ENCODE measurements around the gene SLC44A3. TPM values are rescaled to one million over a fixed set of nuclear protein-coding genes. Genes with fewer than 3 reads are reported as not detected.

SLC44A3 gene
- total RNA-seq, 1 donor from 2014 or later = 0.77 TPM

GRCh38 chr1:94795434-94795833 lies 24.7 kb upstream of the SLC44A3 start:
- H3K27ac Mint-ChIP-seq (ENCODE audit: unreplicated experiment) = no peak overlapping the region
- peaks cover 42% of the 10 kb centered on the region for H3K4me1 Mint-ChIP-seq
- peaks cover 2% of the 10 kb centered on the region for H3K9me3 Mint-ChIP-seq
- DNase-seq (ENCODE audit: low read depth, low spot score) = no peak
- no peaks in the 10 kb centered on the region for H3K27me3 Mint-ChIP-seq (ENCODE audit: low read depth)
- no peak for TF ChIP-seq CTCF (conservative IDR thresholded peaks at IDR 0.05)
- no peaks in the 10 kb centered on the region for H3K36me3 Mint-ChIP-seq (ENCODE audit: low read depth)
- H3K4me3 Mint-ChIP-seq = no peak overlapping the region

GRCh38 chr1:94796266-94796665 lies 23.9 kb upstream of the SLC44A3 start:
- Mint-ChIP-seq H3K4me3 (no peak overlapping the region), H3K4me1 (peaks cover 46% of the 10 kb centered on the region), H3K9me3 (peaks cover 2% of the 10 kb centered on the region), H3K36me3 (ENCODE audit: low read depth) (no peaks in the 10 kb centered on the region), H3K27ac (ENCODE audit: unreplicated experiment) (peak overlapping the region; percentile 16), H3K27me3 (ENCODE audit: low read depth) (no peaks in the 10 kb centered on the region)
- TF ChIP-seq CTCF (conservative IDR thresholded peaks at IDR 0.05) = no peak
- no peak for DNase-seq (ENCODE audit: low read depth, low spot score)

- no peak for DNase-seq (ENCODE audit: low read depth, low spot score)
- Mint-ChIP-seq H3K4me1 (peaks cover 51% of the 10 kb centered on the region), H3K27me3 (ENCODE audit: low read depth) (no peaks in the 10 kb centered on the region), H3K9me3 (peaks cover 2% of the 10 kb centered on the region), H3K4me3 (no peak overlapping the region), H3K27ac (ENCODE audit: unreplicated experiment) (no peak overlapping the region), H3K36me3 (ENCODE audit: low read depth) (no peaks in the 10 kb centered on the region)
- TF ChIP-seq CTCF (conservative IDR thresholded peaks at IDR 0.05) = no peak
Observed at GRCh38 chr1:94797291-94797690, 22.9 kb upstream of the SLC44A3 start.

GRCh38 chr1:94798054-94798453 lies 22.1 kb upstream of the SLC44A3 start:
- peaks cover 51% of the 10 kb centered on the region for H3K4me1 Mint-ChIP-seq
- no peak overlapping the region for H3K27ac Mint-ChIP-seq (ENCODE audit: unreplicated experiment)
- H3K27me3 Mint-ChIP-seq (ENCODE audit: low read depth) = no peaks in the 10 kb centered on the region
- TF ChIP-seq CTCF (conservative IDR thresholded peaks at IDR 0.05) = no peak
- DNase-seq (ENCODE audit: low read depth, low spot score) = no peak
- peaks cover 2% of the 10 kb centered on the region for H3K9me3 Mint-ChIP-seq
- H3K36me3 Mint-ChIP-seq (ENCODE audit: low read depth) = no peaks in the 10 kb centered on the region
- no peak overlapping the region for H3K4me3 Mint-ChIP-seq

- no peaks in the 10 kb centered on the region for H3K36me3 Mint-ChIP-seq (ENCODE audit: low read depth)
- H3K27ac Mint-ChIP-seq (ENCODE audit: unreplicated experiment) = no peak overlapping the region
Observed at GRCh38 chr1:94798462-94798861, 21.7 kb upstream of the SLC44A3 start.

More at GRCh38 chr1:94798462-94798861, 21.7 kb upstream of the SLC44A3 start:
- no peaks in the 10 kb centered on the region for H3K27me3 Mint-ChIP-seq (ENCODE audit: low read depth)
- peaks cover 2% of the 10 kb centered on the region for H3K9me3 Mint-ChIP-seq
- DNase-seq (ENCODE audit: low read depth, low spot score) = no peak
- H3K4me1 Mint-ChIP-seq = peaks cover 51% of the 10 kb centered on the region
- TF ChIP-seq CTCF (conservative IDR thresholded peaks at IDR 0.05) = no peak
- H3K4me3 Mint-ChIP-seq = no peak overlapping the region
